ENCODE data around the gene CSAD. TPM values are rescaled to one million over a fixed set of nuclear protein-coding genes. Genes with fewer than 3 reads are reported as not detected.
"Not testable (repeated sequence)": the region's sequence is repeated elsewhere in the genome, so short reads cannot be mapped to it uniquely, and the experiment has no call there.

The CSAD gene
- total RNA-seq, 1 donor from 2014 or later, result 16.7 TPM

GRCh38 chr12:53185582-53186153 is 4.9 kb upstream of the CSAD start:
- no peak overlapping the region for H3K9ac ChIP-seq (ENCODE audit: low read depth in 1 of 3, low read length in 3 of 3)
- H3K9me3 ChIP-seq (ENCODE audit: control insufficient read depth in 3 of 3, low read length in 3 of 3), result no peaks in the 10 kb centered on the region
- H3K4me3 ChIP-seq (ENCODE audit: low read length in 3 of 3), result no peak overlapping the region
- H3K4me1 ChIP-seq (ENCODE audit: control insufficient read depth in 3 of 3, insufficient read depth in 3 of 3, low read length in 3 of 3), result peaks cover 36 to 45% (median 36%) of the 10 kb centered on the region in 3 donors
- H3K27me3 ChIP-seq (ENCODE audit: control insufficient read depth in 3 of 3, insufficient read depth in 3 of 3, low read length in 3 of 3), result no peaks in the 10 kb centered on the region
- H3K36me3 ChIP-seq (ENCODE audit: control insufficient read depth in 3 of 3, insufficient read depth in 3 of 3, low read length in 3 of 3), result peaks cover 51 to 71% (median 59%) of the 10 kb centered on the region in 3 donors
- no peak overlapping the region for H3K27ac ChIP-seq (ENCODE audit: low read depth, low read length)

GRCh38 chr12:53184828-53185227 is 4.1 kb upstream of the CSAD start:
- H3K9ac ChIP-seq (ENCODE audit: low read depth in 1 of 3, low read length in 3 of 3), result peak overlapping the region in 1 of 3 donors; percentile 17
- peaks cover 33 to 49% (median 38%) of the 10 kb centered on the region in 3 donors for H3K4me1 ChIP-seq (ENCODE audit: control insufficient read depth in 3 of 3, insufficient read depth in 3 of 3, low read length in 3 of 3)
- H3K27ac ChIP-seq (ENCODE audit: low read depth, low read length), result no peak overlapping the region
- no peak overlapping the region for H3K4me3 ChIP-seq (ENCODE audit: low read length in 3 of 3)
- H3K9me3 ChIP-seq (ENCODE audit: control insufficient read depth in 3 of 3, low read length in 3 of 3), result no peaks in the 10 kb centered on the region
- H3K27me3 ChIP-seq (ENCODE audit: control insufficient read depth in 3 of 3, insufficient read depth in 3 of 3, low read length in 3 of 3), result no peaks in the 10 kb centered on the region
- peaks cover 51 to 71% (median 59%) of the 10 kb centered on the region in 3 donors for H3K36me3 ChIP-seq (ENCODE audit: control insufficient read depth in 3 of 3, insufficient read depth in 3 of 3, low read length in 3 of 3)

- H3K36me3 ChIP-seq (ENCODE audit: control insufficient read depth in 3 of 3, insufficient read depth in 3 of 3, low read length in 3 of 3), result peaks cover 43 to 57% (median 54%) of the 10 kb centered on the region in 3 donors
- H3K27ac ChIP-seq (ENCODE audit: low read depth, low read length), result no peak overlapping the region
- peak overlapping the region; percentile 17 to 92 (median 91) for H3K4me3 ChIP-seq (ENCODE audit: low read length in 3 of 3)
- no peaks in the 10 kb centered on the region for H3K27me3 ChIP-seq (ENCODE audit: control insufficient read depth in 3 of 3, insufficient read depth in 3 of 3, low read length in 3 of 3)
- peaks cover 38 to 52% (median 46%) of the 10 kb centered on the region in 3 donors for H3K4me1 ChIP-seq (ENCODE audit: control insufficient read depth in 3 of 3, insufficient read depth in 3 of 3, low read length in 3 of 3)
- H3K9ac ChIP-seq (ENCODE audit: low read depth in 1 of 3, low read length in 3 of 3), result peak overlapping the region; percentile 0 to 46 (median 10)
- no peaks in the 10 kb centered on the region for H3K9me3 ChIP-seq (ENCODE audit: control insufficient read depth in 3 of 3, low read length in 3 of 3)
These were observed 2.2 kb upstream of the CSAD start for GRCh38 chr12:53182903-53183302.

GRCh38 chr12:53181935-53182334 is 1.2 kb upstream of the CSAD start:
- Histone ChIP-seq H3K4me1 (ENCODE audit: control insufficient read depth in 3 of 3, insufficient read depth in 3 of 3, low read length in 3 of 3) (peaks cover 38 to 49% (median 44%) of the 10 kb centered on the region in 3 donors), H3K36me3 (ENCODE audit: control insufficient read depth in 3 of 3, insufficient read depth in 3 of 3, low read length in 3 of 3) (peaks cover 34 to 47% (median 46%) of the 10 kb centered on the region in 3 donors), H3K4me3 (ENCODE audit: low read length in 3 of 3) (peak overlapping the region; percentile 91 to 92 (median 92))

GRCh38 chr12:53180931-53181645 is 363 bp upstream of the CSAD start:
- Histone ChIP-seq H3K9me3 (ENCODE audit: control insufficient read depth in 3 of 3, low read length in 3 of 3) (no peaks in the 10 kb centered on the region), H3K4me1 (ENCODE audit: control insufficient read depth in 3 of 3, insufficient read depth in 3 of 3, low read length in 3 of 3) (peaks cover 38 to 48% (median 44%) of the 10 kb centered on the region in 3 donors), H3K36me3 (ENCODE audit: control insufficient read depth in 3 of 3, insufficient read depth in 3 of 3, low read length in 3 of 3) (peaks cover 26 to 39% (median 37%) of the 10 kb centered on the region in 3 donors), H3K27ac (ENCODE audit: low read depth, low read length) (peak overlapping the region; percentile 92), H3K27me3 (ENCODE audit: control insufficient read depth in 3 of 3, insufficient read depth in 3 of 3, low read length in 3 of 3) (no peaks in the 10 kb centered on the region), H3K9ac (ENCODE audit: low read depth in 1 of 3, low read length in 3 of 3) (peak overlapping the region; percentile 88 to 96 (median 91)), H3K4me3 (ENCODE audit: low read length in 3 of 3) (peak overlapping the region; percentile 92)

More at GRCh38 chr12:53181935-53182334, 1.2 kb upstream of the CSAD start:
- H3K27ac ChIP-seq (ENCODE audit: low read depth, low read length), result no peak overlapping the region
- no peaks in the 10 kb centered on the region for H3K27me3 ChIP-seq (ENCODE audit: control insufficient read depth in 3 of 3, insufficient read depth in 3 of 3, low read length in 3 of 3)
- H3K9me3 ChIP-seq (ENCODE audit: control insufficient read depth in 3 of 3, low read length in 3 of 3), result no peaks in the 10 kb centered on the region
- H3K9ac ChIP-seq (ENCODE audit: low read depth in 1 of 3, low read length in 3 of 3), result peak overlapping the region; percentile 85 to 96 (median 88)

- Histone ChIP-seq H3K4me3 (ENCODE audit: low read length in 3 of 3) (peak overlapping the region; percentile 92), H3K36me3 (ENCODE audit: control insufficient read depth in 3 of 3, insufficient read depth in 3 of 3, low read length in 3 of 3) (peaks cover 12 to 26% (median 24%) of the 10 kb centered on the region in 3 donors), H3K9me3 (ENCODE audit: control insufficient read depth in 3 of 3, low read length in 3 of 3) (no peaks in the 10 kb centered on the region), H3K27me3 (ENCODE audit: control insufficient read depth in 3 of 3, insufficient read depth in 3 of 3, low read length in 3 of 3) (no peaks in the 10 kb centered on the region), H3K9ac (ENCODE audit: low read depth in 1 of 3, low read length in 3 of 3) (peak overlapping the region; percentile 91 to 98 (median 96)), H3K4me1 (ENCODE audit: control insufficient read depth in 3 of 3, insufficient read depth in 3 of 3, low read length in 3 of 3) (peaks cover 37 to 41% (median 40%) of the 10 kb centered on the region in 3 donors), H3K27ac (ENCODE audit: low read depth, low read length) (peak overlapping the region; percentile 92)
These were observed 972 bp downstream of the CSAD start for GRCh38 chr12:53179687-53180219.

- H3K4me1 ChIP-seq (ENCODE audit: control insufficient read depth in 3 of 3, insufficient read depth in 3 of 3, low read length in 3 of 3), result peaks cover 29 to 36% (median 32%) of the 10 kb centered on the region in 3 donors
- H3K9me3 ChIP-seq (ENCODE audit: control insufficient read depth in 3 of 3, low read length in 3 of 3); H3K27ac ChIP-seq (ENCODE audit: low read depth, low read length); H3K9ac ChIP-seq (ENCODE audit: low read depth in 1 of 3, low read length in 3 of 3); H3K4me3 ChIP-seq (ENCODE audit: low read length in 3 of 3); H3K27me3 ChIP-seq (ENCODE audit: control insufficient read depth in 3 of 3, insufficient read depth in 3 of 3, low read length in 3 of 3): not testable (repeated sequence)
- peaks cover 8 to 20% (median 20%) of the 10 kb centered on the region in 3 donors for H3K36me3 ChIP-seq (ENCODE audit: control insufficient read depth in 3 of 3, insufficient read depth in 3 of 3, low read length in 3 of 3)
These were observed 1.9 kb downstream of the CSAD start for GRCh38 chr12:53178803-53179202.

GRCh38 chr12:53177447-53177846 is 3.3 kb downstream of the CSAD start:
- not testable (repeated sequence) for H3K27me3 ChIP-seq (ENCODE audit: control insufficient read depth in 3 of 3, insufficient read depth in 3 of 3, low read length in 3 of 3); H3K4me3 ChIP-seq (ENCODE audit: low read length in 3 of 3); H3K9ac ChIP-seq (ENCODE audit: low read depth in 1 of 3, low read length in 3 of 3); H3K9me3 ChIP-seq (ENCODE audit: control insufficient read depth in 3 of 3, low read length in 3 of 3); H3K27ac ChIP-seq (ENCODE audit: low read depth, low read length)
- peaks cover 11 to 15% (median 11%) of the 10 kb centered on the region in 3 donors for H3K36me3 ChIP-seq (ENCODE audit: control insufficient read depth in 3 of 3, insufficient read depth in 3 of 3, low read length in 3 of 3)
- peaks cover 21 to 24% (median 22%) of the 10 kb centered on the region in 3 donors for H3K4me1 ChIP-seq (ENCODE audit: control insufficient read depth in 3 of 3, insufficient read depth in 3 of 3, low read length in 3 of 3)

- no peaks in the 10 kb centered on the region for H3K9me3 ChIP-seq (ENCODE audit: control insufficient read depth in 3 of 3, low read length in 3 of 3)
- H3K4me3 ChIP-seq (ENCODE audit: low read length in 3 of 3), result no peak overlapping the region
- H3K27me3 ChIP-seq (ENCODE audit: control insufficient read depth in 3 of 3, insufficient read depth in 3 of 3, low read length in 3 of 3), result no peaks in the 10 kb centered on the region
- H3K4me1 ChIP-seq (ENCODE audit: control insufficient read depth in 3 of 3, insufficient read depth in 3 of 3, low read length in 3 of 3), result peaks cover 14 to 17% (median 15%) of the 10 kb centered on the region in 3 donors
- H3K36me3 ChIP-seq (ENCODE audit: control insufficient read depth in 3 of 3, insufficient read depth in 3 of 3, low read length in 3 of 3), result peaks cover 7 to 14% (median 8%) of the 10 kb centered on the region in 3 donors
- no peak overlapping the region for H3K27ac ChIP-seq (ENCODE audit: low read depth, low read length)
- H3K9ac ChIP-seq (ENCODE audit: low read depth in 1 of 3, low read length in 3 of 3), result no peak overlapping the region
These were observed 4.0 kb downstream of the CSAD start for GRCh38 chr12:53176750-53177149.
